SK-N-SH treated with all-trans-retinoic acid at 6 μM for 48 hours (cell line): ENCODE measurements around the gene DHODH.

Experiments used
- ATAC-seq: fragments of 200-7000 bp; cut with Tn5 transposase; 3 replicates; pipeline ENCODE4 v1.9.1; 2020; ENCODE audit warnings: mild to moderate bottlenecking, moderate library complexity
- ARNTL ChIP-seq: fragments of 450-650 bp; formaldehyde crosslinking; IDR thresholded peaks from 2 replicates; pipeline ENCODE4 v1.5.0; 2020; ENCODE audit warnings: low read depth, mild to moderate bottlenecking, moderate library complexity, borderline replicate concordance
- BACH2 ChIP-seq: fragments of 250-450 bp; sonication (Bioruptor Pico); IDR thresholded peaks from 2 replicates; pipeline ENCODE4 v1.9.0; 2021; ENCODE audit warnings: mild to moderate bottlenecking, borderline replicate concordance
- CREB5 ChIP-seq: fragments of 250-450 bp; sonication (Bioruptor Pico); IDR thresholded peaks from 2 replicates; pipeline ENCODE4 v1.5.1; 2020; ENCODE audit warnings: low read depth, mild to moderate bottlenecking, moderate library complexity
- CSDC2 ChIP-seq: fragments of 250-450 bp; sonication (Bioruptor Pico); IDR thresholded peaks from 2 replicates; pipeline ENCODE4 v1.5.0; 2020; ENCODE audit warnings: mild to moderate bottlenecking, moderate library complexity
- CSRNP3 ChIP-seq: fragments of 250-450 bp; sonication (Bioruptor Pico); IDR thresholded peaks from 2 replicates; pipeline ENCODE4 v1.5.1; 2021; ENCODE audit warnings: mild to moderate bottlenecking, moderate library complexity
- ESRRG ChIP-seq: fragments of 250-450 bp; sonication (Bioruptor Pico); IDR thresholded peaks from 2 replicates; pipeline ENCODE4 v1.6.1; 2021; ENCODE audit warnings: mild to moderate bottlenecking
- GLIS3 ChIP-seq: fragments of 250-450 bp; sonication (Bioruptor Pico); IDR thresholded peaks from 2 replicates; pipeline ENCODE4 v1.5.0; 2020; ENCODE audit warnings: mild to moderate bottlenecking, moderate library complexity
- ISL1 ChIP-seq: fragments of 250-450 bp; sonication (Bioruptor Pico); IDR thresholded peaks from 2 replicates; pipeline ENCODE4 v2.1.2; 2022; ENCODE audit warnings: mild to moderate bottlenecking, moderate library complexity
- OSR1 ChIP-seq: fragments of 250-450 bp; sonication (Bioruptor Pico); IDR thresholded peaks from 2 replicates; pipeline ENCODE4 v1.8.0; 2022; ENCODE audit warnings: moderate library complexity, mild to moderate bottlenecking, inconsistent platforms
- PATZ1 ChIP-seq: fragments of 250-450 bp; sonication (Bioruptor Pico); IDR thresholded peaks from 2 replicates; pipeline ENCODE4 v1.8.0; 2020; ENCODE audit warnings: mild to moderate bottlenecking, moderate library complexity, borderline replicate concordance
- PPARA ChIP-seq: fragments of 250-450 bp; sonication (Bioruptor Pico); IDR thresholded peaks from 2 replicates; pipeline ENCODE4 v1.5.0; 2020; ENCODE audit warnings: mild to moderate bottlenecking, borderline replicate concordance
- RARB ChIP-seq: fragments of 250-450 bp; sonication (Bioruptor Pico); IDR thresholded peaks from 2 replicates; pipeline ENCODE4 v1.8.0; 2021; ENCODE audit warnings: mild to moderate bottlenecking, moderate library complexity
- SNAI2 ChIP-seq: fragments of 250-450 bp; sonication (Bioruptor Pico); IDR thresholded peaks from 2 replicates; pipeline ENCODE4 v1.5.0; 2020; ENCODE audit warnings: mild to moderate bottlenecking, moderate library complexity
- TCF4 ChIP-seq: fragments of 250-450 bp; sonication (Bioruptor Pico); IDR thresholded peaks from 2 replicates; pipeline ENCODE4 v1.8.0; 2021; ENCODE audit warnings: mild to moderate bottlenecking, moderate library complexity, borderline replicate concordance
- TOX ChIP-seq: fragments of 250-450 bp; sonication (Bioruptor Pico); IDR thresholded peaks from 2 replicates; pipeline ENCODE4 v1.8.0; 2021; ENCODE audit warnings: mild to moderate bottlenecking, moderate library complexity, borderline replicate concordance
- TSHZ2 ChIP-seq: fragments of 250-450 bp; sonication (Bioruptor Pico); IDR thresholded peaks from 2 replicates; pipeline ENCODE4 v1.5.0; 2020; ENCODE audit warnings: mild to moderate bottlenecking, moderate library complexity
- ZC3H10 ChIP-seq: fragments of 250-450 bp; sonication (Bioruptor Pico); IDR thresholded peaks from 2 replicates; pipeline ENCODE4 v1.5.1; 2021; ENCODE audit warnings: mild to moderate bottlenecking, moderate library complexity
- ZFP3 ChIP-seq: fragments of 250-450 bp; sonication (Bioruptor Pico); IDR thresholded peaks from 2 replicates; pipeline ENCODE4 v1.5.0; 2020; ENCODE audit warnings: mild to moderate bottlenecking, moderate library complexity
- ZFP30 ChIP-seq: fragments of 450-650 bp; formaldehyde crosslinking; IDR thresholded peaks from 2 replicates; pipeline ENCODE4 v1.5.0; 2022; ENCODE audit warnings: mild to moderate bottlenecking, moderate library complexity
- ZNF565 ChIP-seq: fragments of 450-650 bp; formaldehyde crosslinking; conservative IDR thresholded peaks from 2 replicates; pipeline ENCODE4 v1.5.0; 2020; ENCODE audit warnings: low read depth, mild to moderate bottlenecking, moderate library complexity
- ZNF70 ChIP-seq: fragments of 450-650 bp; formaldehyde crosslinking; IDR thresholded peaks from 2 replicates; pipeline ENCODE4 v1.5.0; 2020; ENCODE audit warnings: mild to moderate bottlenecking, moderate library complexity
- ZNF8 ChIP-seq: fragments of 450-650 bp; formaldehyde crosslinking; IDR thresholded peaks from 2 replicates; pipeline ENCODE4 v1.5.0; 2020; ENCODE audit warnings: mild to moderate bottlenecking, moderate library complexity
- TF ChIP-seq, protein P1 (sequence below): fragments of 250-450 bp; sonication (Bioruptor Pico); IDR thresholded peaks from 2 replicates; pipeline ENCODE4 v1.8.0; 2021; ENCODE audit warnings: low read depth, mild to moderate bottlenecking, moderate library complexity, borderline replicate concordance

The DHODH gene

GRCh38 chr16:72066747-72067146, 58.2 kb downstream of the DHODH start:
- TF ChIP-seq OSR1 (CRISPR knock-in tag) (no peak), PPARA (no peak), TSHZ2 (no peak), SNAI2 (CRISPR knock-in tag) (no peak), ESRRG (no peak), ZNF8 (CRISPR knock-in tag) (no peak), ZFP3 (no peak), ZNF565 (CRISPR knock-in tag) (no peak), ISL1 (CRISPR knock-in tag) (no peak), CREB5 (CRISPR knock-in tag) (no peak), PATZ1 (CRISPR knock-in tag) (no peak), TOX (CRISPR knock-in tag) (no peak), ZFP30 (CRISPR knock-in tag) (no peak), ZNF70 (CRISPR knock-in tag) (no peak), CSDC2 (no peak), ARNTL (CRISPR knock-in tag) (no peak), ZC3H10 (CRISPR knock-in tag) (no peak), TCF4 (CRISPR knock-in tag) (no peak), GLIS3 (CRISPR knock-in tag) (no peak), RARB (CRISPR knock-in tag) (no peak)
- peak; percentile 86 for ATAC-seq

DNA sequence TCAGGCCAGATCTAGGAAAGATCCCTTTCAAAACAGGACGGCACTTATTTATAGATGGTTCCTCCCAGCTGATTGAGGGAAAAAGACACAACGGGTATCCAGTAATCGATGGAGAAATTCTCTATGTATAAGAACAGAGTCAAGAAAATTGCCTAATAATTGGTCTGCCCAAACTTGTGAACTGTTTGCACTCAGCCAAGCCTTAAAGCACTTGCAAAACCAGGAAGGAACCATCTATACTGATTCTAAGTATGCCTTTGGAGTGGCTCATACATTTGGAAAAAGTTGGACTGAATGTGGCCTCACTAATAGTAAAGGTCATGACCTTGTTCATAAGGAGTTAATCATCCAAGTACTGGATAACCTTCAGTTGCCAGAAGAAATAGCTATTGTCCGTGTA, 60.4 kb downstream of the DHODH start:
- no peak for TF ChIP-seq ZFP3
- TF ChIP-seq TSHZ2: no peak
- no peak for TF ChIP-seq ESRRG
- TF ChIP-seq ZNF565 (CRISPR knock-in tag): no peak
- no peak for TF ChIP-seq CSRNP3
- no peak for TF ChIP-seq TOX (CRISPR knock-in tag)
- no peak for TF ChIP-seq GLIS3 (CRISPR knock-in tag)
- no peak for TF ChIP-seq RARB (CRISPR knock-in tag)
- TF ChIP-seq BACH2 (CRISPR knock-in tag): no peak
- TF ChIP-seq ARNTL (CRISPR knock-in tag): no peak
- TF ChIP-seq PATZ1 (CRISPR knock-in tag): no peak
- TF ChIP-seq, protein P1, sequence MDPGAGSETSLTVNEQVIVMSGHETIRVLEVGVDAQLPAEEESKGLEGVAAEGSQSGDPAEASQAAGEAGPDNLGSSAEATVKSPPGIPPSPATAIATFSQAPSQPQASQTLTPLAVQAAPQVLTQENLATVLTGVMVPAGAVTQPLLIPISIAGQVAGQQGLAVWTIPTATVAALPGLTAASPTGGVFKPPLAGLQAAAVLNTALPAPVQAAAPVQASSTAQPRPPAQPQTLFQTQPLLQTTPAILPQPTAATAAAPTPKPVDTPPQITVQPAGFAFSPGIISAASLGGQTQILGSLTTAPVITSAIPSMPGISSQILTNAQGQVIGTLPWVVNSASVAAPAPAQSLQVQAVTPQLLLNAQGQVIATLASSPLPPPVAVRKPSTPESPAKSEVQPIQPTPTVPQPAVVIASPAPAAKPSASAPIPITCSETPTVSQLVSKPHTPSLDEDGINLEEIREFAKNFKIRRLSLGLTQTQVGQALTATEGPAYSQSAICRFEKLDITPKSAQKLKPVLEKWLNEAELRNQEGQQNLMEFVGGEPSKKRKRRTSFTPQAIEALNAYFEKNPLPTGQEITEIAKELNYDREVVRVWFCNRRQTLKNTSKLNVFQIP (CRISPR knock-in tag): no peak
- TF ChIP-seq OSR1 (CRISPR knock-in tag): no peak
- no peak for TF ChIP-seq PPARA
- TF ChIP-seq ZC3H10 (CRISPR knock-in tag): no peak
- no peak for TF ChIP-seq ISL1 (CRISPR knock-in tag)
- TF ChIP-seq ZFP30 (CRISPR knock-in tag): no peak
- no peak for ATAC-seq
